ENCODE results near the gene NR6A1.

Gene NR6A1

GRCh38 chr9:124599121-124599795 lies 171.9 kb downstream of the NR6A1 start:
- no peak for ATAC-seq

GRCh38 chr9:124598048-124598447 lies 173.1 kb downstream of the NR6A1 start:
- Mint-ChIP-seq H3K4me1 (no peaks in the 10 kb centered on the region), H3K27ac (no peak overlapping the region), H3K9me3 (no peaks in the 10 kb centered on the region), H3K36me3 (no peaks in the 10 kb centered on the region), H3K4me3 (no peak overlapping the region)
- DNase-seq (ENCODE audit: low spot score in 2 of 2) (no peak), ATAC-seq (no peak)

More at GRCh38 chr9:124599121-124599795, 171.9 kb downstream of the NR6A1 start:
- Mint-ChIP-seq H3K4me1 (no peaks in the 10 kb centered on the region), H3K27ac (no peak overlapping the region), H3K4me3 (no peak overlapping the region), H3K36me3 (no peaks in the 10 kb centered on the region), H3K9me3 (no peaks in the 10 kb centered on the region)
- DNase-seq (ENCODE audit: low spot score in 2 of 2): no peak

- DNase-seq (ENCODE audit: low spot score in 2 of 2) (no peak), ATAC-seq (no peak)
- H3K27ac Mint-ChIP-seq: no peak overlapping the region
- H3K4me3 Mint-ChIP-seq: no peak overlapping the region
- H3K4me1 Mint-ChIP-seq: no peaks in the 10 kb centered on the region
- H3K9me3 Mint-ChIP-seq: no peaks in the 10 kb centered on the region
- no peaks in the 10 kb centered on the region for H3K36me3 Mint-ChIP-seq
Measured at GRCh38 chr9:124596172-124596839, 174.8 kb downstream of the NR6A1 start.

GRCh38 chr9:124595743-124596142 lies 175.4 kb downstream of the NR6A1 start:
- ATAC-seq (no peak), DNase-seq (ENCODE audit: low spot score in 2 of 2) (no peak)
- H3K9me3 Mint-ChIP-seq: no peaks in the 10 kb centered on the region

GRCh38 chr9:124594673-124595072 lies 176.4 kb downstream of the NR6A1 start:
- Mint-ChIP-seq H3K9me3 (no peaks in the 10 kb centered on the region), H3K4me3 (no peak overlapping the region), H3K36me3 (no peaks in the 10 kb centered on the region), H3K4me1 (no peaks in the 10 kb centered on the region), H3K27ac (no peak overlapping the region)
- DNase-seq (ENCODE audit: low spot score in 2 of 2) (no peak), ATAC-seq (no peak)

More at GRCh38 chr9:124595743-124596142, 175.4 kb downstream of the NR6A1 start:
- no peak overlapping the region for H3K27ac Mint-ChIP-seq
- no peaks in the 10 kb centered on the region for H3K36me3 Mint-ChIP-seq
- no peak overlapping the region for H3K4me3 Mint-ChIP-seq
- H3K4me1 Mint-ChIP-seq: no peaks in the 10 kb centered on the region

- no peak overlapping the region for H3K4me3 Mint-ChIP-seq
- no peak for ATAC-seq
- no peak for DNase-seq (ENCODE audit: low spot score in 2 of 2)
- H3K36me3 Mint-ChIP-seq: no peaks in the 10 kb centered on the region
- H3K4me1 Mint-ChIP-seq: no peaks in the 10 kb centered on the region
- no peaks in the 10 kb centered on the region for H3K9me3 Mint-ChIP-seq
- no peak overlapping the region for H3K27ac Mint-ChIP-seq
Measured at GRCh38 chr9:124594225-124594624, 176.9 kb downstream of the NR6A1 start.

GRCh38 chr9:124593651-124594058 lies 177.5 kb downstream of the NR6A1 start:
- H3K4me1 Mint-ChIP-seq: no peaks in the 10 kb centered on the region
- H3K9me3 Mint-ChIP-seq: no peaks in the 10 kb centered on the region
- no peak for DNase-seq (ENCODE audit: low spot score in 2 of 2)
- no peak for ATAC-seq
- no peaks in the 10 kb centered on the region for H3K36me3 Mint-ChIP-seq
- no peak overlapping the region for H3K4me3 Mint-ChIP-seq
- no peak overlapping the region for H3K27ac Mint-ChIP-seq

- DNase-seq (ENCODE audit: low spot score in 2 of 2) (no peak), ATAC-seq (no peak)
- Mint-ChIP-seq H3K9me3 (no peaks in the 10 kb centered on the region), H3K27ac (no peak overlapping the region), H3K4me1 (no peaks in the 10 kb centered on the region), H3K36me3 (no peaks in the 10 kb centered on the region), H3K4me3 (no peak overlapping the region)
Measured at GRCh38 chr9:124593200-124593599, 177.9 kb downstream of the NR6A1 start.

GRCh38 chr9:124590889-124591641 lies 180.0 kb downstream of the NR6A1 start:
- H3K36me3 Mint-ChIP-seq: no peaks in the 10 kb centered on the region
- H3K27ac Mint-ChIP-seq: no peak overlapping the region
- no peaks in the 10 kb centered on the region for H3K4me1 Mint-ChIP-seq
- ATAC-seq: no peak
- no peaks in the 10 kb centered on the region for H3K9me3 Mint-ChIP-seq
- H3K4me3 Mint-ChIP-seq: no peak overlapping the region
- no peak for DNase-seq (ENCODE audit: low spot score in 2 of 2)

GRCh38 chr9:124584631-124585030 lies 186.5 kb downstream of the NR6A1 start:
- Mint-ChIP-seq H3K36me3 (no peaks in the 10 kb centered on the region), H3K4me3 (no peak overlapping the region), H3K9me3 (no peaks in the 10 kb centered on the region), H3K4me1 (no peaks in the 10 kb centered on the region), H3K27ac (no peak overlapping the region)
- no peak for ATAC-seq
- no peak for DNase-seq (ENCODE audit: low spot score in 2 of 2)

GRCh38 chr9:124583134-124583533 lies 188.0 kb downstream of the NR6A1 start:
- Mint-ChIP-seq H3K36me3 (no peaks in the 10 kb centered on the region), H3K9me3 (no peaks in the 10 kb centered on the region), H3K4me1 (no peaks in the 10 kb centered on the region), H3K4me3 (no peak overlapping the region), H3K27ac (no peak overlapping the region)
- ATAC-seq: no peak
- DNase-seq (ENCODE audit: low spot score in 2 of 2): no peak

GRCh38 chr9:124580186-124580585 lies 190.9 kb downstream of the NR6A1 start:
- H3K4me1 Mint-ChIP-seq: no peaks in the 10 kb centered on the region
- H3K4me3 Mint-ChIP-seq: no peak overlapping the region
- H3K36me3 Mint-ChIP-seq: no peaks in the 10 kb centered on the region
- no peaks in the 10 kb centered on the region for H3K9me3 Mint-ChIP-seq
- no peak for DNase-seq (ENCODE audit: low spot score in 2 of 2)
- H3K27ac Mint-ChIP-seq: no peak overlapping the region
- ATAC-seq: no peak

GRCh38 chr9:124576751-124577150 lies 194.4 kb downstream of the NR6A1 start:
- H3K4me3 Mint-ChIP-seq: no peak overlapping the region
- ATAC-seq: no peak
- DNase-seq (ENCODE audit: low spot score in 2 of 2): no peak
- no peaks in the 10 kb centered on the region for H3K4me1 Mint-ChIP-seq
- H3K27ac Mint-ChIP-seq: no peak overlapping the region
- H3K36me3 Mint-ChIP-seq: no peaks in the 10 kb centered on the region
- H3K9me3 Mint-ChIP-seq: no peaks in the 10 kb centered on the region

GRCh38 chr9:124574534-124575375 lies 196.4 kb downstream of the NR6A1 start:
- Mint-ChIP-seq H3K9me3 (no peaks in the 10 kb centered on the region), H3K36me3 (no peaks in the 10 kb centered on the region), H3K27ac (no peak overlapping the region), H3K4me3 (no peak overlapping the region), H3K4me1 (no peaks in the 10 kb centered on the region)
- ATAC-seq (peak; percentile 62), DNase-seq (ENCODE audit: low spot score in 2 of 2) (no peak)

Data from stimulated activated effector memory CD8-positive, alpha-beta T cell treated with anti-CD3 and anti-CD28 coated beads, Interleukin-12 subunit alpha, Interleukin-12 subunit beta, amount 100 ng/mL, for 72 hours (primary cell).